NCI-H526 treated with DMSO at 0.1 percent for 48 hours (cell line): ENCODE measurements around the gene TPCN1.

Source experiments
- DNase-seq: peaks from one replicate; lab custom pipeline; 2025; lab: John Stamatoyannopoulos, UW

Gene TPCN1

DNA sequence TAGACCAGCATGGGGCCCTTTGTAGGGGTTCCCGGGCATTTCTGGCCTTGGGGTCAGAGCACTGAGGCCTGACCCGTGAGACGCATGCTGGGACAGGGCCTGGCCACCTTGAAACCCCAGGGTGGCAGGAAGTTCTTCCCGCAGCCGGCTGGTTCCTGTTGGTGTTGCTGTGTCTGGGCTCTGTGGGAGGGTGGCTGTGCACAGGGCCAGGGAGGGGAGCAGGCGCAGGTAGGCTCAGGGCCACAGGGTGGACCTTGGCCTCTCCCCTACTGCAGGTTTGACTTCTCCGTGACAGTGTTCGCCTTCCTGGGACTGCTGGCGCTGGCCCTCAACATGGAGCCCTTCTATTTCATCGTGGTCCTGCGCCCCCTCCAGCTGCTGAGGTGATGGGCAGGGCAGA, 65.4 kb downstream of the TPCN1 start:
- DNase-seq = no peak

DNA sequence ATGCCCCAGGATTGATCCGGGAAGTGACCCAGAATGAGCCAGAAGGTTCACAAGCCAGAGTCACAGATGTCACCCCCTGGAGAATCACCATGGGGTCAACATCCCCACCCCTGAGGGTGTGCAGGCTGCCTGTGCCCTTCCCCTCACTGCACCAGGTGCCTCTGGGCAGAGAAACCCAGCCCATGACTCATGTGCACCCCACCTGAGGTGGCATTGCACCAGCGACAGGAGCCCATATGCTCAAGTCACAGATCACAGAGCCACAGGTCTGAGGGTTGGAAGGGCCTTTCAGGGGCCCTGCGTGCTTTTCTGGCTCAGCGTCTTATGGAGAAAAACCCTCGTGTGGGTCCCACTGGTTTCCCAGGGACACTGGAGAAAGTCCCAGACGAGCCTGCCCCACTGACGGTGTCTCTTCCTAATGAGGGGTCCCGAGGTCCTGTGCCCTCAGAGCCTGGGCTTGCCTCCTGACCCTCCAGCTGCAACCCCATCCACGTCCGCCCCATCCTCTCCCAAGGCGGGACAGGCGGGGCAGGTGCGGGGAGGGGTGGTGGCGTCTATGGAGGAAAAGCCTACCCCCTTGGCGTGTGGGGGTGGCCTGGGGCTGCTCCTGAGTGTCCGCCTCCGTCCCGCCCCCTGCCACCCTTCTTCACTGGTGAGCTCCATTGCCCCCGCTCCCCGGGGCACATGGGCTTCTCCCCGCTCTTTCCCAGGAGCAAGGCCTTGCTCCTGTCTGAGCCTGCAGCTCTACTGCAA, 66.1 kb downstream of the TPCN1 start:
- DNase-seq = no peak

DNA sequence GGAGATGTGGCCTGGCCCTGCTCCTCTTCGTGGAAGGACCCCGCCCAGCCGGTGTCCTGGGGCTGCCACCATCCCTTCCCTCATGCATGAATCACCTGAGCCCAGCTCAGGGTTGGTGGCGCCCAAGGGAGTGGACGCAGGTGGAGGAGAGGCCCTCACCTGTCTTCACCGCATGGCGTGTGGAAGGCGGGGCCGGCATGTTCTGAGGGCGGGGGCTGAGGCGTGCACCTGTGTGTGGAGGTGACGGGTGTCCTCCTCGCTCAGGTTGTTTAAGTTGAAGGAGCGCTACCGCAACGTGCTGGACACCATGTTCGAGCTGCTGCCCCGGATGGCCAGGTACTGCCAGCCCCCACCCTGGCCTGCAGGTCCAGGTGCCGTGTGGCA, 66.6 kb downstream of the TPCN1 start:
- DNase-seq = no peak

DNA sequence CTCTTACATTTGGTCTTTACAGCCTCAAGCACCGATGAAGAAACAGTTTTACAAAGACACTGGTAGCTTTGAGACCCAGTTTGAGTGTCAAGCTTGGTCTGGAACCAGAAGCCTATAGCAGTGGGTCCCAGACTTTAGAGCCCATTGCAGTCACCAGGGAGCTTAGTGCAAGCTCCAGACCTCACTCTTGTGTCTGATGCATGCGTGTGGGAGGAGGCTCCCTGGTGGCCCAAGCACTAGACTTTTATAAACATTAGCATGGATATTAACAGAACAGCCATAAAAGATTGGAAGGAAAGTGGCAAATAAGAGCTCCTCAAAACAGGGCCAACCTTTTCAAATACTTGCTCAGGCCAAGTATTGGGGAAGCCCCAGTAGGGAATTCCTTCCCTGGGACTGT, 68.1 kb downstream of the TPCN1 start:
- no peak for DNase-seq

- no peak for DNase-seq
These were observed 69.2 kb downstream of the TPCN1 start for GRCh38 chr12:113290506-113290905.

DNA sequence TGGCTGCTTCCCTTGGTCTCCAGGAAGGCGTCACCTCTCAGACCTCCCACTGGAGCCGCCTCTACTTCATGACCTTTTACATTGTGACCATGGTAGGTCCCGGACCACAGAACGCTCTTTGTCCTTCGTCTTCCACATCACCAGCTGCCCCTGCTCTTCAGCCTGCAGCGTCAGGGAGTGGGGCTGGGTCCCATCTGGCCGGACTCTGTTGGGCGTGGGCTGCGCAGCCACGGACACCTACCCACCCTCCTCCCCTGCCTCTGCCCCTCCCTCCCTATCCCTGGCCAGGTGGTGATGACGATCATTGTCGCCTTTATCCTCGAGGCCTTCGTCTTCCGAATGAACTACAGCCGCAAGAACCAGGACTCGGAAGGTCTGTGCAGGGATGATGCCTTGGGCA, 70.3 kb downstream of the TPCN1 start:
- no peak for DNase-seq

- no peak for DNase-seq
These were observed 70.8 kb downstream of the TPCN1 start for GRCh38 chr12:113292091-113292490.

GRCh38 chr12:113292547-113292946, 71.3 kb downstream of the TPCN1 start:
- no peak for DNase-seq

GRCh38 chr12:113293100-113293499, 71.8 kb downstream of the TPCN1 start:
- no peak for DNase-seq

DNA sequence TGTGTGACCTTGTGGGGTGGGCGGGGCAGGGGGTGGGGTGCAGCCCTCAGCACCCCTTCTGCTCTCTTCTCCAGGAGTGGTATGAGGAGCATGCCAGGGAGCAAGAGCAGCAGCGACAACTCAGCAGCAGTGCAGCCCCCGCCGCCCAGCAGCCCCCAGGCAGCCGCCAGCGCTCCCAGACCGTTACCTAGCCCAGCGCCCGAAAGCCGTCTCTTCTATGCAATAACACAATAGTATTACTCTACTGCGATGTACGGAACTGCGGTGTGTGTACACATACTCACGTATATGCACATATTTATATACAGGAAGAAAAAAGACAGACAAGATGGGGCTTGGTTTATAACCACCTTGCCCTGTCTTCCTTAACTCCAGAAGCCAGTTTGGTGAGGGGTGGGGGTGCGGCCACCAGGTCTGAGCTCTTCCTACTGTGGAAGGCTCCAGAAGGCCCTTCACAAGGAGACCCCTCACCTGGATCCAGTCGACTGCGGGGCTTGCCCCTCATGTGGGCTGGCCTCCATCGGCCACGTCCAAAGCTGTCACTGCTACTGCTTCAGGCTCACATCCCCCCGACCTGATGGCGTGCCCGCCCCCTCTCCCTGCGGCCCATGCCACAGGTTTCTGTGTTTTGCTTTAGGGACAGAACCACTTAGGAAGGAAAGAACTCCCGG, 74.8 kb downstream of the TPCN1 start:
- no peak for DNase-seq

DNA sequence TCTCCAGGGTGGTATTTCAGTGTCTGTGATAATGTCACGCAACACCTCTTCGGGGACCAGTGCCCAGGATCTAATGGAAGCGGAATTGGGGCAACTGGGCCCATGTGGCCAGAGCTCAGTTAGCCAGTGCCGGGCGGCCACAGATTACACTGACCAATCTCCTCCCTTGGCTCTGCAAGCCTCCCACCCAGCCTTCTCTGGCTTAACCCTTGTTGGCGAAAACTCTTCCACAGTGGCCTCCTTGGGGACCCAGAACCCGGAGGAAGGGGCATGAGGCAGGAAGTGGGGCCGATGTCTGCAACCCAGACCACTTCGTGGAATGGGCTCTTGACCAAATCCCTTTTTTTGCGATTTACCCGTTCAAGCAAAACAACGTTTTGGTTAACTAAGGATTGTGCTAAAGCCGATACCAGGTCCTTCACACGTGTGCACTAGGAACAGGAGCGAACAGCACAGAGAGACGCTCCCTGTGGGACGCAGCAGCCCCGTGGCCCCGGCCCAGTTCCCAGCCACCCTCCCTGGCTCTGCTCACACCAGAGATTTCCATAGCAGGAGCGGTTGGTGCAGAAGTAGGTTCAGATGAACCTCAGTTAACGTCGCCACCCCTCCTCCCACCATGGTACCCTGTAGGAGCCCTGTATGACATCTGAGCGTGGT, 75.4 kb downstream of the TPCN1 start:
- DNase-seq = no peak

- DNase-seq = no peak
These were observed 75.9 kb downstream of the TPCN1 start for GRCh38 chr12:113297214-113297587.

GRCh38 chr12:113297621-113298471, 76.6 kb downstream of the TPCN1 start:
- DNase-seq = no peak

- DNase-seq = no peak
These were observed 77.2 kb downstream of the TPCN1 start for GRCh38 chr12:113298472-113298817.

DNA sequence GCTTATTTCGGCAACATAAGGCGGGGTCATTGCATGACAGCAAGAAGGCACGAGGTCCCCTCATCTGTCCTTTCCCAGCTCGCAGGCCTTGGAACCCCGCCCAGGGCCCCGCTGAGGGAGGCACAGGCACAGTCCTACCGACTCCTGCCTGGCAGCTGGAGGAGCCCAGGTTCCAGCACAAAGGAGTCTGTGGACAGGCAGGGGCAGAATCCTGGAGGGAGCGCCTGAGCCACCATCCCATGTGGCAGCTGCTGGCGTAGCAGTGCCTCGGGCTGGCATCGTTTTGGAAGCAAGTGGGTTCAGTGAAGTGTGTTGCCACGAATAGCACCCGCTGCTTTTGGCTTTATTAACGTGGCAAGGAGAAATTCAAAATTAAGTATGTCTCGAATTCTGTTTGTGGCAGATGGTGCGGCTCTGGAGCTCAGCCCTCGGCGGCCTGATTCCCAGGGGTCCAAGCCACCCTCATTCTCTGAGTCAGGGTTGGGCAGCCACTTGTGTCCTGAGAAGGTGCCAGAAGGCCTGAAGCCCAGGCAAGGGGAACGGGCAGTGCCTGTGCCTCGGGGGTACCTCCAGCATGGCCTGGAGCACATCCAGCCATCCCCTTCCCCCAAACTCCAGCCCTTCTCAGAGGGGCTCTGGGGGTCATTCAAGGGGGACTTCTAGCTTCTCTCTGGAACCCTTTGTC, 77.7 kb downstream of the TPCN1 start:
- DNase-seq = no peak

DNA sequence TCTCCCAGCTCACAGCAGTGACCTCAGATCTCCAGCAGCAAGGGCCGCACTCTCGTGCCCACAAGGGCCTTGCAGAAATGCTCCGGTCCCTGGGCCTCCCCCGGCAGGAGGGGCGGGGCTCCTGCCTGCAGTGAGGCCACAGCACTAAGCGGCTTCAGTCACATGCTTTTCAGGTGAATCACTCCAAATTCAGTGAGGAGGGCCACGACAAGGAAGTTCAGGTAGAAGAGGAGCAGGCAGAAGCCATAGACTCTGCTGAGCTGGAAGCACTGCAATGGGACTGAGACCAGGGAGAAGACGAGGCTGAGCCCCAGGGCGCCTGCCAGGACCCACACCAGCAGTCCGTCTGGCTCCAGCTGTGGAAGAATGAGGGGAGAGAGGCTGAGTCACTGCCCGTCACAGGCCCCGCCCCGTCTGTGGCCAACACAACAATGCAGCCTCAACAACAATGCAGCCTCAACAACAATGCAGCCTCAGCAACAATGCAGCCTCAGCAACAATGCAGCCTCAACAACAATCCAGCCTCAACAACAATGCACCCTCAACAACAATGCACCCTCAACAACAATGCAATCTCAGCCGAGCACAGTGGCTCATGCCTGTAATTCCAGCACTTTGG, 78.5 kb downstream of the TPCN1 start:
- DNase-seq = no peak

- DNase-seq = no peak
These were observed 80.5 kb downstream of the TPCN1 start for GRCh38 chr12:113301811-113302210.

GRCh38 chr12:113302466-113302865, 81.2 kb downstream of the TPCN1 start:
- no peak for DNase-seq

- DNase-seq = no peak
These were observed 81.8 kb downstream of the TPCN1 start for GRCh38 chr12:113302886-113303640.

GRCh38 chr12:113305281-113305856, 84.1 kb downstream of the TPCN1 start:
- no peak for DNase-seq
